HepG2 (cell line): ENCODE data around the gene EARS2. TPM values are rescaled to one million over a fixed set of nuclear protein-coding genes. Genes with fewer than 3 reads are reported as not detected.

Source experiments
- ARID5B ChIP-seq: IDR thresholded peaks from 2 replicates; pipeline ENCODE4 v1.4.0; 2020; ENCODE audit warnings: mild to moderate bottlenecking, missing genetic modification reagents
- CBX5 ChIP-seq: sonication (generic); formaldehyde crosslinking; IDR thresholded peaks from 2 replicates; pipeline ENCODE4 v1.4.0; 2020; ENCODE audit warnings: missing genetic modification reagents, borderline replicate concordance
- FOXA1 ChIP-seq, 2 experiments: fragments of 450-650 bp in 1 of 2; sonication (generic) in 1 of 2; formaldehyde crosslinking in 1 of 2; IDR thresholded peaks; 2 replicates each; pipeline versions ENCODE4 v1.4.0 to v1.6.1; 2016 to 2020; ENCODE audit warnings: missing genetic modification reagents in 1 of 2
- JARID2 ChIP-seq: sonication (generic); formaldehyde crosslinking; IDR thresholded peaks from 2 replicates; pipeline ENCODE4 v1.8.1; 2023; ENCODE audit warnings: missing genetic modification reagents, inconsistent platforms; ENCODE audit not compliant: insufficient replicate concordance
- JUN ChIP-seq: sonication (generic); formaldehyde crosslinking; IDR thresholded peaks from 2 replicates; pipeline ENCODE4 v1.4.0; 2020; ENCODE audit warnings: mild to moderate bottlenecking, missing genetic modification reagents
- KAT2B ChIP-seq: fragments of 150-350 bp; IDR thresholded peaks from 2 replicates; pipeline ENCODE4 v1.6.1; 2014; ENCODE audit warnings: low read depth, low read length, borderline replicate concordance
- KAT8 ChIP-seq: IDR thresholded peaks from 2 replicates; pipeline ENCODE4 v1.6.1; 2016; ENCODE audit warnings: missing genetic modification reagents, missing compliant biosample characterization
- KLF9 ChIP-seq: IDR thresholded peaks from 2 replicates; pipeline ENCODE4 v1.6.1; 2016; ENCODE audit warnings: low read depth
- MEIS1 ChIP-seq: sonication (generic); formaldehyde crosslinking; IDR thresholded peaks from 2 replicates; pipeline ENCODE4 v1.9.0; 2021; ENCODE audit warnings: mild to moderate bottlenecking, missing genetic modification reagents, moderate library complexity, borderline replicate concordance
- MEIS2 ChIP-seq: sonication (generic); formaldehyde crosslinking; IDR thresholded peaks from 2 replicates; pipeline ENCODE4 v1.9.0; 2021; ENCODE audit warnings: mild to moderate bottlenecking, missing genetic modification reagents
- MTA1 ChIP-seq: sonication (generic); formaldehyde crosslinking; IDR thresholded peaks from 2 replicates; pipeline ENCODE4 v1.4.0; 2020; ENCODE audit warnings: missing genetic modification reagents, mild to moderate bottlenecking, borderline replicate concordance
- NAIF1 ChIP-seq: sonication (generic); formaldehyde crosslinking; IDR thresholded peaks from 2 replicates; pipeline ENCODE4 v1.5.0; 2020; ENCODE audit warnings: mild to moderate bottlenecking, missing genetic modification reagents, borderline replicate concordance
- RBAK ChIP-seq: sonication (generic); formaldehyde crosslinking; IDR thresholded peaks from 2 replicates; pipeline ENCODE4 v1.5.1; 2020; ENCODE audit warnings: mild to moderate bottlenecking, missing genetic modification reagents
- SOX6 ChIP-seq, 2 experiments: fragments of 450-650 bp in 1 of 2; sonication (generic) in 1 of 2; formaldehyde crosslinking in 1 of 2; IDR thresholded peaks; 2 replicates each; pipeline versions ENCODE4 v1.4.0 to v1.6.1; 2017 to 2020; ENCODE audit warnings: antibody characterized with exemption in 1 of 2, mild to moderate bottlenecking in 1 of 2, missing genetic modification reagents in 1 of 2
- SRSF1 ChIP-seq: fragments of 200-400 bp; formaldehyde crosslinking; optimal IDR thresholded peaks from 2 replicates; pipeline ENCODE3; 2017; ENCODE audit warnings: mild to moderate bottlenecking, low read depth, low read length, moderate library complexity
- SYNCRIP ChIP-seq: fragments of 200-400 bp; formaldehyde crosslinking; IDR thresholded peaks from 2 replicates; pipeline ENCODE4 v1.6.1; 2018; ENCODE audit warnings: mild to moderate bottlenecking, low read depth, low read length; ENCODE audit not compliant: insufficient read depth
- ZEB1 ChIP-seq: IDR thresholded peaks from 2 replicates; pipeline ENCODE4 v1.6.1; 2012; ENCODE audit warnings: mild to moderate bottlenecking, low read depth, inconsistent platforms; ENCODE audit not compliant: insufficient replicate concordance
- ZMYM2 ChIP-seq: sonication (generic); formaldehyde crosslinking; IDR thresholded peaks from 2 replicates; pipeline ENCODE4 v1.8.0; 2022; ENCODE audit warnings: mild to moderate bottlenecking, missing genetic modification reagents
- ZNF235 ChIP-seq: sonication (generic); formaldehyde crosslinking; IDR thresholded peaks from 2 replicates; pipeline ENCODE4 v1.8.1; 2023; ENCODE audit warnings: mild to moderate bottlenecking, missing genetic modification reagents, borderline replicate concordance
- ZNF501 ChIP-seq: sonication (generic); formaldehyde crosslinking; IDR thresholded peaks from 2 replicates; pipeline ENCODE4 v1.5.1; 2020; ENCODE audit warnings: mild to moderate bottlenecking, moderate library complexity, missing genetic modification reagents
- ZNF543 ChIP-seq: sonication (generic); formaldehyde crosslinking; IDR thresholded peaks from 2 replicates; pipeline ENCODE4 v1.4.0; 2020; ENCODE audit warnings: mild to moderate bottlenecking, missing genetic modification reagents
- ZNF569 ChIP-seq: sonication (generic); formaldehyde crosslinking; IDR thresholded peaks from 2 replicates; pipeline ENCODE4 v1.5.0; 2020; ENCODE audit warnings: mild to moderate bottlenecking, missing genetic modification reagents, moderate library complexity, borderline replicate concordance
- polyA plus RNA-seq, 8 experiments: library from polyadenylated mRNA; depleted of rRNA in 3 of 8; stranded (reverse) in 7 of 8; unstranded in 1 of 8; fragments of >200 nt; fragmentation: Illumina TruSeq in 4 of 8; extraction: Trizol in 4 of 8; gene quantifications; 2 replicates each; pipeline versions ENCODE4 v1.2.1 to v1.2.3, GENCODE V29; 2011 to 2016; ENCODE audit warnings: low read depth in 4 of 8, missing spikeins in 1 of 8, mixed read lengths in 1 of 8; ENCODE audit not compliant: insufficient read depth in 1 of 8
- total RNA-seq, 5 experiments: library from RNA; depleted of rRNA; stranded (reverse); fragments of >200 nt; fragmentation: Illumina TruSeq; extraction: Trizol; gene quantifications; 2 replicates each; pipeline ENCODE4 v1.2.3, GENCODE V29; 2016; ENCODE audit warnings: low read depth in 1 of 5
- TF ChIP-seq, protein P1 (sequence below): sonication (generic); formaldehyde crosslinking; IDR thresholded peaks from 2 replicates; pipeline ENCODE4 v1.9.0; 2021; ENCODE audit warnings: missing genetic modification reagents, borderline replicate concordance

EARS2 gene
- total and polyA plus RNA-seq, 2 of the 13 experiments (the other 11 are each of a cell fraction or from before 2014, with no cell fraction given) = 49.4 to 80.4 TPM

GRCh38 chr16:23557779-23558702, 891 bp upstream of the EARS2 start (continued):
- TF ChIP-seq ZNF569 (CRISPR knock-in tag) = no peak
- no peak for TF ChIP-seq MEIS1
- no peak for TF ChIP-seq ZMYM2 (CRISPR knock-in tag)
- no peak for TF ChIP-seq JARID2 (CRISPR knock-in tag)
- TF ChIP-seq ZNF501 (CRISPR knock-in tag) = no peak
- 0 out of 2 replicates have a peak, but pooled peaks have one; percentile 41 for TF ChIP-seq MEIS2 (CRISPR knock-in tag)
- no peak for TF ChIP-seq SOX6 (IDR thresholded peaks at IDR 0.05)
- no peak for TF ChIP-seq SOX6 (CRISPR knock-in tag; IDR thresholded peaks at IDR 0.05)
- no peak for TF ChIP-seq SYNCRIP
- TF ChIP-seq ZNF235 (CRISPR knock-in tag) = no peak
- TF ChIP-seq ZEB1 = no peak
- TF ChIP-seq JUN (CRISPR knock-in tag) = no peak
- TF ChIP-seq KAT8 (CRISPR knock-in tag) = no peak
- TF ChIP-seq SRSF1 = no peak
- no peak; the same call in 1 of the 2 replicates for TF ChIP-seq MTA1
- TF ChIP-seq CBX5 (CRISPR knock-in tag) = no peak
- TF ChIP-seq KAT2B = no peak
- TF ChIP-seq NAIF1 (CRISPR knock-in tag) = 0 out of 2 replicates have a peak, but pooled peaks have one; percentile 42
- TF ChIP-seq KLF9 (CRISPR knock-in tag) = 0 out of 2 replicates have a peak, but pooled peaks have one; percentile 39
- TF ChIP-seq, protein P1, sequence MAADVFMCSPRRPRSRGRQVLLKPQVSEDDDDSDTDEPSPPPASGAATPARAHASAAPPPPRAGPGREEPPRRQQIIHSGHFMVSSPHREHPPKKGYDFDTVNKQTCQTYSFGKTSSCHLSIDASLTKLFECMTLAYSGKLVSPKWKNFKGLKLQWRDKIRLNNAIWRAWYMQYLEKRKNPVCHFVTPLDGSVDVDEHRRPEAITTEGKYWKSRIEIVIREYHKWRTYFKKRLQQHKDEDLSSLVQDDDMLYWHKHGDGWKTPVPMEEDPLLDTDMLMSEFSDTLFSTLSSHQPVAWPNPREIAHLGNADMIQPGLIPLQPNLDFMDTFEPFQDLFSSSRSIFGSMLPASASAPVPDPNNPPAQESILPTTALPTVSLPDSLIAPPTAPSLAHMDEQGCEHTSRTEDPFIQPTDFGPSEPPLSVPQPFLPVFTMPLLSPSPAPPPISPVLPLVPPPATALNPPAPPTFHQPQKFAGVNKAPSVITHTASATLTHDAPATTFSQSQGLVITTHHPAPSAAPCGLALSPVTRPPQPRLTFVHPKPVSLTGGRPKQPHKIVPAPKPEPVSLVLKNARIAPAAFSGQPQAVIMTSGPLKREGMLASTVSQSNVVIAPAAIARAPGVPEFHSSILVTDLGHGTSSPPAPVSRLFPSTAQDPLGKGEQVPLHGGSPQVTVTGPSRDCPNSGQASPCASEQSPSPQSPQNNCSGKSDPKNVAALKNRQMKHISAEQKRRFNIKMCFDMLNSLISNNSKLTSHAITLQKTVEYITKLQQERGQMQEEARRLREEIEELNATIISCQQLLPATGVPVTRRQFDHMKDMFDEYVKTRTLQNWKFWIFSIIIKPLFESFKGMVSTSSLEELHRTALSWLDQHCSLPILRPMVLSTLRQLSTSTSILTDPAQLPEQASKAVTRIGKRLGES (CRISPR knock-in tag) = no peak
- no peak for TF ChIP-seq ZNF543 (CRISPR knock-in tag)
- 0 out of 2 replicates have a peak, but pooled peaks have one; percentile 21 for TF ChIP-seq RBAK
- no peak for TF ChIP-seq FOXA1 (IDR thresholded peaks at IDR 0.05)
- no peak for TF ChIP-seq FOXA1 (CRISPR knock-in tag; IDR thresholded peaks at IDR 0.05)
- TF ChIP-seq ARID5B (CRISPR knock-in tag) = no peak
